GOT3 (cell line): ENCODE results near the gene CDH13.

Source experiments
- DNase-seq: peaks from one replicate; lab custom pipeline; 2025; ENCODE audit warnings: mixed read lengths; lab: John Stamatoyannopoulos, UW

CDH13 gene

GRCh38 chr16:83806036-83806435, 1179.3 kb downstream of the CDH13 start:
- DNase-seq = no peak

GRCh38 chr16:83806731-83807130, 1180.0 kb downstream of the CDH13 start:
- no peak for DNase-seq

DNA sequence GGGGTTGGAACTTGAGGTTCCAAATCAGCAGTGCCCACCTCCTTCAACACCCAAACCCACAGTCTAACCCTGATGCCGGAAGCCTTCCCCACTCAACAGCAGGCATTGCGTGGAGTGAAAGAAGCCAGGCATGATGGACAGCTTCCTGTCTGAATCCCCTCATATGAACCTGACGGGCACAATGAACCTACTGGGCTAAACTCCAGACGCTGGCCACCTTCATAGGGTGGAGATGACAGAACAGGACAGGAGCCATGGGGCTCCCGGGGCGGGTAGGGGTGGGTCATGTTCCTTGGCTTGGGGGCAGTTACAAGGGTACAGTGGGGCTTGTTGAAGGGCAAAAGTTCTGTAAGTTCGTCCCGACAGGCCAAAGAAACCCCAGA, 1180.5 kb downstream of the CDH13 start:
- no peak for DNase-seq

DNA sequence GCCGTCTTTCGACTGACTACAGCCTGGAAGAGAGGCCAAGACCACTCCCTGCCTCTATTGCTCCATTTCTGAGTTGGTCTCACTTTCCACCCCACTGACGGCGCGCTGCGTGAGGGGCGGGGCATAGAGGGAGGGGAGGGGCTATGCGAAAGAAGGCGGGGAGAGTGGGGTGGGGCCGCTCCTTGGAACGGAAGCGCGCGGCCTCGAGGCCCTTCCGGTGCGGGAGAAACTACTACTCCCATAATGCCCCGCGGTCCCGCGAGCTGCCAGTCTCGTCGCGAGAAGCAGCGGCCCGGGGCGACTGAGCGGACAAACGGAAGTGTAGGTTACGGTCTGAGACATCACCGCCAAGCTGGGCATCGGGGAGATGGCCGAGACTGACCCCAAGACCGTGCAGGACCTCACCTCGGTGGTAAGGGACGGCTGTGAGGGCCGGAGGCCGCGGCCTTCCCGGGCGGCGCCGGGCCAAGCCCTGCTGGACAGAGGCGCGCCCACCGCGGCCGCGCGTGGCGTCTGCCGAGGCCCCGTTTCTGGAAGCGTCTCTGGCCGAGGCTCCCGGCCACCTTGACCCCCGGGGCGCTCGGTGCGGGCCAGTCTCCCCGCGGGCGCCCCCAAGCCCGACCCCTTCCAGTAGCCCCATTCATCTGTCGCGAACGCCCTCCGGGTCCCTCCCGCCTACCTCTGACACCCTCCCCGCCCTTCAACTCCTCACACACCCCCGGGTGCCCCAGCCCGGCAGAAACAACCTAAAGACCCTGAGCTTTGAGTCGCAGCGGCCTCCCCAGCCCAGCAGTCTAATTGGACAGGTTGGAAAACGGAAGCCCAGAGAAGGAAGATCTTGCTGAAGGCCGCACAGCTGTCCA, 1181.2 kb downstream of the CDH13 start, which contains the start of gene HSBP1:
TSS of gene HSBP1 (plus strand) at position 269 of the 863 bp plus-strand sequence. CDS start at position 368, 99 bp downstream.
- DNase-seq = peak; percentile 59

DNA sequence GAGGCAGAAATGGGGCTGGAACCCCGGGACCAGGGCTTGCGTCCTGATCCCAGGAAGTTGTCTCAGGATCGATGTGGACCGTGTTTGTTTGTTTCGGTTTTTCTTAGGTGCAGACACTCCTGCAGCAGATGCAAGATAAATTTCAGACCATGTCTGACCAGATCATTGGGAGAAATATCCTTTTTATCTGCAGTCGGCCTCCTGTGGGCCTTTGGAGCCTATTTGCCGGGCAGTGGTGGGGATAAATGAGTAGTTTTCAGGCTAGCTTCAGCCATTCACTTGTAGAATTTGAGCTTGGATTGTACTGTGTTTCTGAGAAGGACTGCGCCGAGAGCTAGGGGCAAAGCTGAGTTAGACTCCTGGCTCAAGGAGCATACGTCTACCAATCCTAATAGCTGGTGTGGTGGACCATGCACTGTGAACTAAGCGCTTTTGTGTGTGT, 1181.8 kb downstream of the CDH13 start:
- no peak for DNase-seq

DNA sequence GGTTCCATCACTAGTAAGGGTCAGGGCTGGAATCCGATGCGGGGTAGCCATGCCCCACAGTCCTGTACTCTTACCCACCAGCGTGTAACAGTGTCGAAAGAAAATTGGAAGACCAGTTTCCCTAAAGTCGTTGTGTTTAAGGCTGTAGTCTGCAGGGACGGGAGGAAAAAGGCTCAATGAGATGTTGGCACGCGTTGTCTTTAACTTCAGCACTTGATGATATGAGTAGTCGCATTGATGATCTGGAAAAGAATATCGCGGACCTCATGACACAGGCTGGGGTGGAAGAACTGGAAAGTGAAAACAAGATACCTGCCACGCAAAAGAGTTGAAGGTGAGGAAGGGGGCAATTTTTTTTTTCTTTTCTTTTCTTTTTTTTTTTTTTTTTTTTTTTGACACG, 1182.3 kb downstream of the CDH13 start:
- DNase-seq = no peak

GRCh38 chr16:83810901-83811300, 1184.1 kb downstream of the CDH13 start:
- DNase-seq = no peak

DNA sequence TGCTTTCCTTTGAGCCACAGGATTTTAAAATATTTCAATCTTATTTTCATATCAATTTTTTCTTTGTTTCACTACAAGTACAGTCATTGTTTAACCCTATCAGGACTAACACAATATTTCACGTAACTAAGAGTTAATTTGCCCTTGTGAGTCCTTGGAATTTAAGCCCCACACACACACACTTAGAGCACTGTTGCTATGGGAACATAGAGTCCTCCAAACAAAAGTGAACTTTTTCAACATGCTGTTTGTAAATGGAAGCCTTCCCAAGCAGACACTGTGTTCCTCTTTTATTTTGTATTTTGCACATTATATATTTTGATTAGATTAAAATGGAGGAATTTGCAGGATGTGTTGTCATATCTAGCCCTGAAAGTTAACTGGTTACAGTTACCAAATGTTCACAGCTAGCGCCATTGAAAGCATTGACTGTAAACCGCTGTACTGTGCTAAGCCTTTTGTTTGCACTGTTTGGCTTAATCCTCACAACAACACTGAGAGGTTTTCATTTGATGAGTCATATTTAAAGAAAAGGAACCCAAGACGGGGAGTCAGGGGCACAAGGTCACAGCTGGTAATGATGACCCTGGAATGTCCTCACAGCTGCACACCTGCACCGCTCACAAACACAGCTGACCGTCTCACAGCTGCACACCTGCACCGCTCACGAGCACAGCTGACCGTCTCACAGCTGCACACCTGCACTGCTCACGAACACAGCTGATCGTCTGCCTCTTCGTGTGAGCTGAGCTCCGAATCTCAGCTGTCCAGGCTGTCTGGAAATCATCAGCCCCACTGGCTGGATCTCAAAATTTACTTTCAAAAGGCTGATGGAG, 1187.3 kb downstream of the CDH13 start:
- no peak for DNase-seq

GRCh38 chr16:83814659-83814985, 1187.9 kb downstream of the CDH13 start:
- DNase-seq = no peak

DNA sequence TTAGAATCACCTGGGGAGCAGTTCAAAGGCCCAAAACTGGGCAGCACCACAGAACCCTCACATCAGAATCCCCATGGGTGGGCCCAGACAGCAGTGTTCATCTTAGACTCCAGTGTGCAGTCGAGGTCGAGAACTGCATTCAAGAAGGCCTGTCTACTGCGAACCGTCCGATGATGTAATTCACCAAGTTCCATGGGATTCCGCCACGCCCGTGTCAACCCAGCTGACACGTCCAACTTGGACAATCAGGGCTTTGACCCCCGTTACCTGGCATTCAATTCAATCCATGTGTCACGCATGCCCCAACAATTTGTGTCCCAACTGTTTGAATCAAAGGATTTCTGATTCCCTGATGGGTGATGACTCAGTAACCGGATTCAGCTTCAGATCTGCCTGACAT, 1190.3 kb downstream of the CDH13 start:
- DNase-seq = no peak

DNA sequence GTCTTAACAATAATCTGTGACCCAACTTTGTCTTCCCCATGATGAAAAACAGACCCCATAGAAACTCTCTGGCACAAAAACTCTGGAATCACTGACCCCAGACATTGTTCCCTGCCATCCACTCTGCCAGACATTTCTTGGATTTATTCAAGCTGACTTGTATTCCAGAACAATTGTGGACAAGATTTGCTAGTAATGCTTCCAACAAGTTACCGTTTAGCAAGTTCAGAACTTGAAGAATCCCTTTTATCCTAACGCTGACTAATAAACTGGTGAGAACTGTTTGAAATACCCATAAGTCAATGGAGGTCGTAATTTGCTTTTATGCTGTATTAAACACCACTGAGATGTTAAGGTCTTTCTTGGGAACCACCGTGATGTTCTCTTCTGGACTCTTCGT, 1191.5 kb downstream of the CDH13 start:
- no peak for DNase-seq

DNA sequence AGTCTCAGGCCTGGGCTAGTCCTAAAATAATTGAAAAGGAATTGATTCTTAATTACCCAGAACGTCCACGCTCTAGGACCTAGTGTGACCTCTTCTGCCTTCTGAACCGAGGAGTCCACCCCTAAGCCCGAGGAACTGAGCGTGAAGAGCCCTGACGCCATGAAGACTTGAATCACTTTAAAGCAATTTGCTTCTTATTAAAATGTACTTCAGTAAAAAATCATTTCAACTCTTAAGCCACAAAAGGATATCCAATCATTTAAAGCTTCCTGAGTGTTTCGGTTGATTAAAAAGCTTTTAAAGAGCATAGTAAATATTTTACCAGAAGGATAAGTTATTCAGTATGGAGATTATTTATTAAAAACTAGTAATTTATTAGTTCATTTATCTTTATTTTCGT, 1192.6 kb downstream of the CDH13 start:
- DNase-seq = no peak

DNA sequence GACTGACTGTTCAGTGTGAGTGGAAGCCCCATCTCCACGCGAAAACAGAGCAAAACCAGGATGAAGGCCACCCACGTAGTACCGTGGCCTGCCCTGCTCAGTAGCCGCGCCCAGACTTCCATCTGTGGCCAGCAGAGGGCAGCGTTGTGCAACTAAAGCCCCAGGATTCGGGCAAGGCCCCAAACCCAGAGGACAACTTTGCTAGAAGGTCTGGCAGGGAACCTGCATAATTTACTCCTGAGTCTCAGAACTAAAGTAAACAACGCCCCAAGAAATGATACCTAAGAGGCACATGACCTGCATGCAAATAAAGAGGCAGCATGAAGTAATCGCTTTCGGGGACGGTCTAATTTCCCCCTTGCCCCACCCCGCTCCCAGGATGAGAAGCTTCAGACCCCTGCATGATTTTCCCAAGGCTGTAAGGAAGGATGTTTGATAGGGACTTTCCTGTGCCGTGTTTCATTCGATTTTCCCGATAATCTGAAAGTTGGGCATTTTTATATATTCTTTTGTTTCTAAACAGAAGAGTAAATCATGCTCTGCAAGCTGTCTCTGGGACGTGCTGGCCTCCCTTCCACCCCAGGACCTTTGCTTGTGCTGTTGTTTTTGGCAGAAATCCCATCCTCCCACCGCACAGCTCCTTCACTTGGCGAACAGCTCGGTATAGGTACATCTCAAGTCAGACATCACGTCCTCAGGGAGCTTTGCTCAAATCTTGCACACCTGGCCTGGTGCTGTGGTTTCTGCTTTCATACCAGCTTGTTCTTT, 1199.6 kb downstream of the CDH13 start:
- peak; percentile 49 for DNase-seq

GRCh38 chr16:83830091-83830768, 1203.5 kb downstream of the CDH13 start:
- no peak for DNase-seq

DNA sequence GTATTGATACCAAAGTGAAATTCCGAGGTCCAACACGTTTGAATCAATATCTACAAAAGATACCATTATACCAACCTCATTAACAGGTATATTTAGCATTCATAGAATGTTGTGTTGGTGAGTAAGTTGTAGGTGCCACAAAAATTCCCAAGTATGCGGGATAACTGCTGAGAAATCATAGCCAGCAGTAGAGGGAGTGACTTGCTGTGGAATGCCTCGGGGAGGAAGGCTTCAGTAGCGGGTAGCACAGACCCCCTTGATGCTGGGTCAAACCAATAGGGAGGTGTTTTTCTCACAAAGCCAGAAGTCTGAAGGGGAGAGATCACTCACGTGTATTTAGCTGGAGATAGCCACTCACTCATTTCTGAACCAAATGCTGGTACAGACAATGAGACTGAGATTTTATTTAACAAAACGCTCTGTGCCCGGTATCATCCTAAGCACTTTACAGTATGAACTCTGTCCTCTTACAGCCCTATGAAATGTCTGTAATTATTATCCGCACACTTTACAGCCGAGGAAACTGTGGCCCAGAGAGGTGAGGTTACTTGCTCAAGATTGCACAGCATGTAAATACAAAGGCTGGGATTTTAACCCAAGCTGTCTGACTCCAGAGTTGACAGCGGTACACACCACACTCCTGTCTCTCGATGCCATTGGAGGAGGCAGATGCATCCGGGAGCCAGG, 1204.1 kb downstream of the CDH13 start:
- DNase-seq = no peak

DNA sequence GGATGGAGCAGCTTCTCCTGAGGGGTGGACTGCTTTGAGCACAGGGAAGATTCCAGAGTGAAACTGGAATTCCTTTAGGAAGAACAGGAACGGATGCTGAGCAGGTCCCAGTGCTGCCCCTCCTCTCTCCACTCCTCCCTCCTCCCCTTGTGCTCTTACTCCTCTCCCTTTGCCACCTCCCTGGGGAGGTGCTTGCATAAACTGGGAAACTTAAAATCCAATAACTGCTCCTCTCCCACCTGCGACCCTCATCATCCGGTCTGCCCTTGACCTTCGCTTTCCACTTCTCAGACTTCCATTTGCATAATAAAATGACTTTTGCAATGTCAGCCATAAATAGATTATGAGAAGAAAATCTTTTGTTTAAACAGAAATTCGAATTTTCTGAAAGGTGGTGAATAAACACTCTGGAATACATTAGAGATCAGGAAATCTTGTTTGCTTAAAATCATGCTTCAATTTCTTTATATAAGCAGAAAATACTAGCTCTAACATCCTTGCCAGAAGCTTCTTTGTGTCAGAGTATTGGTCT, 1204.8 kb downstream of the CDH13 start:
- no peak for DNase-seq

GRCh38 chr16:83833921-83834320, 1207.2 kb downstream of the CDH13 start:
- no peak for DNase-seq

GRCh38 chr16:83835586-83836566, 1209.1 kb downstream of the CDH13 start:
- no peak for DNase-seq

DNA sequence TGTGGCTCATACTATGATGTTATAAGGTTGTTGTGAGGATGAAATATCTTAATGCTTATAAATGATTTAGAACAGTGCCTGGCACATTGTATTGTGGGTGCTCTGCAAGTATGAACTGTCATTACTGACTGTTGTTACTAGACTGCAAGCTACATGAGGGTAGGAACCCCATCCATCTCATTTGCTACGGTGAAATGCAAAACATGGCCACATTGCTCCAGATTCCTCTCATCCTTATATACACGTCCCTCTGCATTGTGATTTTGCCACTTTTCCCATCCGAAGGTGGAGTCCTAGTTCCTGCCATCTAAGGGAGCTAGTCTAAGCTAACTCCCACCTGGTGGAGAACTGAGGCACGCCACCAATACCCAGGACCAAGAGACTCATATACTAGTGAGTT, 1210.8 kb downstream of the CDH13 start:
- DNase-seq = no peak

DNA sequence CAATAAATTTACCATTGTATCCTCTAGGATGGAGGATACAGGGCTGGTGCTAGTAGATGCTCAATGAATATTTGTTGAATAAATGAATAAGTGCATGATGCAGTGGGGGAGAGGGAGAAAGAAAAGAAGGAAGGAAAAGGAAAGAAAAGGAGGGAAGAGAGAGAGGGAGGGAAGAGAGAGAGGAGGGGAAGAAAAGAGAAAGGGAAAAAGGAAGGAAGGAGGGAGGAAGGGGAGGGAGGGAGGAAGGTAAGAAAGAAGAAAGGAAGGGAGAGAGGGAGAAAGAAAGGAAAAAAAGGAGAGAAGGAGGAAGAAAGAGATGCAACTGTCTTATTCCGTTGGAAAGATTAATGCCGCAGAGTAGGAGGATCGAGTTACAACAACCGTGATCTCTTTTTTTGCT, 1211.4 kb downstream of the CDH13 start:
- DNase-seq = no peak
